ENCODE measurements around the gene IQCC.

Gene IQCC

GRCh38 chr1:32184650-32185049, 20.8 kb upstream of the IQCC start:
- H3K4me1 Mint-ChIP-seq (ENCODE audit: low read depth) = peaks cover 44% of the 10 kb centered on the region
- no peaks in the 10 kb centered on the region for H3K27me3 Mint-ChIP-seq (ENCODE audit: low read depth)
- H3K9me3 Mint-ChIP-seq = no peaks in the 10 kb centered on the region
- H3K36me3 Mint-ChIP-seq (ENCODE audit: low read depth) = peaks cover 58% of the 10 kb centered on the region
- peak overlapping the region; percentile 13 for H3K27ac Mint-ChIP-seq
- peak overlapping the region; percentile 47 for H3K4me3 Mint-ChIP-seq

GRCh38 chr1:32186077-32186476, 19.4 kb upstream of the IQCC start:
- peaks cover 39% of the 10 kb centered on the region for H3K4me1 Mint-ChIP-seq (ENCODE audit: low read depth)
- H3K36me3 Mint-ChIP-seq (ENCODE audit: low read depth) = peaks cover 55% of the 10 kb centered on the region
- peak overlapping the region; percentile 83 for H3K27ac Mint-ChIP-seq
- no peaks in the 10 kb centered on the region for H3K9me3 Mint-ChIP-seq
- H3K4me3 Mint-ChIP-seq = peak overlapping the region; percentile 47
- H3K27me3 Mint-ChIP-seq (ENCODE audit: low read depth) = no peaks in the 10 kb centered on the region

- Mint-ChIP-seq H3K27ac (peak overlapping the region; percentile 83), H3K4me3 (peak overlapping the region; percentile 47), H3K36me3 (ENCODE audit: low read depth) (peaks cover 52% of the 10 kb centered on the region), H3K9me3 (no peaks in the 10 kb centered on the region), H3K27me3 (ENCODE audit: low read depth) (no peaks in the 10 kb centered on the region), H3K4me1 (ENCODE audit: low read depth) (peaks cover 35% of the 10 kb centered on the region)
These were observed 19.0 kb upstream of the IQCC start for GRCh38 chr1:32186491-32186890.

DNA sequence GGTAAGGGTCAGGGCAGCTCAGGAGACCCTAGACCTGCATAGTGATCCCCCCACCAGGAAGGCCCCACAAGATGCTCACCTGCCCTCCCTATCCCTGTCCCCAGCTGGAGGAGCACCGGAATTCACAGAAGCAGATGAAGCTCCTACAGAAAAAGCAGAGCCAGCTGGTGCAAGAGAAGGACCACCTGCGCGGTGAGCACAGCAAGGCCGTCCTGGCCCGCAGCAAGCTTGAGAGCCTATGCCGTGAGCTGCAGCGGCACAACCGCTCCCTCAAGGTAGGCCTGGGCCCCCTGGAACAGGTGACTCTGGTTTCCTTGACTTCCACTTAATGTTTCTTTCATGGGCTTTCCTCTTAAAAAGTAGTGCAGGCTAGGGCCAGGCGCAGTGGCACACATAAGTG, 17.6 kb upstream of the IQCC start:
- H3K27ac Mint-ChIP-seq = no peak overlapping the region
- no peaks in the 10 kb centered on the region for H3K27me3 Mint-ChIP-seq (ENCODE audit: low read depth)

GRCh38 chr1:32192220-32192948, 13.1 kb upstream of the IQCC start:
- no peaks in the 10 kb centered on the region for H3K9me3 Mint-ChIP-seq
- no peak overlapping the region for H3K27ac Mint-ChIP-seq
- H3K36me3 Mint-ChIP-seq (ENCODE audit: low read depth) = peaks cover 73% of the 10 kb centered on the region
- H3K27me3 Mint-ChIP-seq (ENCODE audit: low read depth) = no peaks in the 10 kb centered on the region
- no peak overlapping the region for H3K4me3 Mint-ChIP-seq
- H3K4me1 Mint-ChIP-seq (ENCODE audit: low read depth) = peaks cover 41% of the 10 kb centered on the region

More for the DNA sequence above, 17.6 kb upstream of the IQCC start:
- no peaks in the 10 kb centered on the region for H3K9me3 Mint-ChIP-seq
- peaks cover 31% of the 10 kb centered on the region for H3K4me1 Mint-ChIP-seq (ENCODE audit: low read depth)
- no peak overlapping the region for H3K4me3 Mint-ChIP-seq
- H3K36me3 Mint-ChIP-seq (ENCODE audit: low read depth) = peaks cover 57% of the 10 kb centered on the region

DNA sequence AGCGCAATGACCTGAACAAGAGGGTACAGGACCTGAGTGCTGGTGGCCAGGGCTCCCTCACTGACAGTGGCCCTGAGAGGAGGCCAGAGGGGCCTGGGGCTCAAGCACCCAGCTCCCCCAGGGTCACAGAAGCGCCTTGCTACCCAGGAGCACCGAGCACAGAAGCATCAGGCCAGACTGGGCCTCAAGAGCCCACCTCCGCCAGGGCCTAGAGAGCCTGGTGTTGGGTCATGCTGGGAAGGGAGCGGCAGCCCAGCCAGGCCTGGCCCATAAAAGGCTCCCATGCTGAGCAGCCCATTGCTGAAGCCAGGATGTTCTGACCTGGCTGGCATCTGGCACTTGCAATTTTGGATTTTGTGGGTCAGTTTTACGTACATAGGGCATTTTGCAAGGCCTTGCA, 10.5 kb upstream of the IQCC start:
- no peak overlapping the region for H3K27ac Mint-ChIP-seq
- peaks cover 47% of the 10 kb centered on the region for H3K4me1 Mint-ChIP-seq (ENCODE audit: low read depth)
- H3K4me3 Mint-ChIP-seq = no peak overlapping the region
- H3K36me3 Mint-ChIP-seq (ENCODE audit: low read depth) = peaks cover 65% of the 10 kb centered on the region
- no peaks in the 10 kb centered on the region for H3K27me3 Mint-ChIP-seq (ENCODE audit: low read depth)
- H3K9me3 Mint-ChIP-seq = no peaks in the 10 kb centered on the region

- Mint-ChIP-seq H3K27me3 (ENCODE audit: low read depth) (no peaks in the 10 kb centered on the region), H3K27ac (no peak overlapping the region), H3K36me3 (ENCODE audit: low read depth) (peaks cover 62% of the 10 kb centered on the region), H3K4me3 (no peak overlapping the region), H3K4me1 (ENCODE audit: low read depth) (peaks cover 52% of the 10 kb centered on the region), H3K9me3 (no peaks in the 10 kb centered on the region)
These were observed 9.9 kb upstream of the IQCC start for GRCh38 chr1:32195531-32195930.

- no peaks in the 10 kb centered on the region for H3K27me3 Mint-ChIP-seq (ENCODE audit: low read depth)
- peaks cover 52% of the 10 kb centered on the region for H3K4me1 Mint-ChIP-seq (ENCODE audit: low read depth)
- no peaks in the 10 kb centered on the region for H3K9me3 Mint-ChIP-seq
- H3K36me3 Mint-ChIP-seq (ENCODE audit: low read depth) = peaks cover 62% of the 10 kb centered on the region
- H3K4me3 Mint-ChIP-seq = peak overlapping the region; percentile 65
- peak overlapping the region; percentile 68 for H3K27ac Mint-ChIP-seq
These were observed 9.3 kb upstream of the IQCC start for GRCh38 chr1:32195972-32196823.

- H3K4me3 Mint-ChIP-seq = no peak overlapping the region
- H3K9me3 Mint-ChIP-seq = no peaks in the 10 kb centered on the region
- peaks cover 55% of the 10 kb centered on the region for H3K36me3 Mint-ChIP-seq (ENCODE audit: low read depth)
- H3K27me3 Mint-ChIP-seq (ENCODE audit: low read depth) = no peaks in the 10 kb centered on the region
- peaks cover 60% of the 10 kb centered on the region for H3K4me1 Mint-ChIP-seq (ENCODE audit: low read depth)
- peak overlapping the region; percentile 55 for H3K27ac Mint-ChIP-seq
These were observed 8.4 kb upstream of the IQCC start for GRCh38 chr1:32197074-32197473.

DNA sequence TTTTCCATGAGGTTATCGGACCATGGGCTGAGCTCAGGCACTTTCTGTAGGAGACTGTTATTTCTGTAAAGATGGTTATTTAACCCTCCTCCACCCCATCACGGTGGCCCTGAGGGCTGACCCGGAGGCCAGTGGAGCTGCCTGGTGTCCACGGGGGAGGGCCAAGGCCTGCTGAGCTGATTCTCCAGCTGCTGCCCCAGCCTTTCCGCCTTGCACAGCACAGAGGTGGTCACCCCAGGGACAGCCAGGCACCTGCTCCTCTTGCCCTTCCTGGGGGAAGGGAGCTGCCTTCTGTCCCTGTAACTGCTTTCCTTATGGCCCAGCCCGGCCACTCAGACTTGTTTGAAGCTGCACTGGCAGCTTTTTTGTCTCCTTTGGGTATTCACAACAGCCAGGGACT, 7.6 kb upstream of the IQCC start:
- no peaks in the 10 kb centered on the region for H3K9me3 Mint-ChIP-seq
- no peak overlapping the region for H3K27ac Mint-ChIP-seq
- H3K36me3 Mint-ChIP-seq (ENCODE audit: low read depth) = peaks cover 48% of the 10 kb centered on the region
- H3K27me3 Mint-ChIP-seq (ENCODE audit: low read depth) = no peaks in the 10 kb centered on the region
- H3K4me1 Mint-ChIP-seq (ENCODE audit: low read depth) = peaks cover 64% of the 10 kb centered on the region
- no peak overlapping the region for H3K4me3 Mint-ChIP-seq

GRCh38 chr1:32198237-32199042, 7.0 kb upstream of the IQCC start:
- H3K36me3 Mint-ChIP-seq (ENCODE audit: low read depth) = peaks cover 43% of the 10 kb centered on the region
- H3K4me3 Mint-ChIP-seq = no peak overlapping the region
- H3K9me3 Mint-ChIP-seq = no peaks in the 10 kb centered on the region
- peak overlapping the region; percentile 76 for H3K27ac Mint-ChIP-seq
- peaks cover 61% of the 10 kb centered on the region for H3K4me1 Mint-ChIP-seq (ENCODE audit: low read depth)
- H3K27me3 Mint-ChIP-seq (ENCODE audit: low read depth) = no peaks in the 10 kb centered on the region

DNA sequence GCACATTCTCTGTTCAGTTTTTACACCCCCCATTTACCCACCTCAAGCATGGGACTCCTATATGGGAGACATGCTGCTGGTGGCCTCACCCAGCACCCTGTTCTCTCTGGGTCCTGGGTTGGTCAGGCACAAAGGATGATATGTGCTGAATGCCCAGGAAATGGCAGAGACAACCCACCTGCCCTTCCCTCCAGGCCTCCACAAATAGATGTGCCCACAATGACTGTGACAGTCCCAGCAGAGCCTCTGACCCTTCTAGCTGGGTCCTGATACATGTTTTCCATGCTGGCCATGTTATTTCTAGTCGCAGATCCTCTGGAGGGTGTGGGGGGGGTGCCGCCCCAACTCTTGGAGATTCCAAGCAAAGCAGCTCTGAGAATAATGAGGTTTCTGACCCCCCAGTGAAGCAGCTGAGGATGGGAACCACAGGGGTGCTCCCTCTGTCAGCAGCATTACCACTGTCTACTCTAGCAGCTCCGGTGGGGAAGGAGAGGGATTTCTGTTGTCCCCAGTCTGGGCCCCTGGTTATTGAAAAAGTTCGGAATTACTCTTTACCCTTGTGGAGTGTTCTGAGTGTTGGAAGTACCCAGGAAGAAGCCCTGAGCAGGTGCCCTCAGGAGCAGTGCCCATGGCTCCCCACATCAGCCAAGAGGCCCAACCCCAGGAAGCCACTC, 6.3 kb upstream of the IQCC start:
- peaks cover 56% of the 10 kb centered on the region for H3K4me1 Mint-ChIP-seq (ENCODE audit: low read depth)
- no peaks in the 10 kb centered on the region for H3K27me3 Mint-ChIP-seq (ENCODE audit: low read depth)
- no peak overlapping the region for H3K27ac Mint-ChIP-seq
- no peaks in the 10 kb centered on the region for H3K9me3 Mint-ChIP-seq
- H3K4me3 Mint-ChIP-seq = no peak overlapping the region
- peaks cover 38% of the 10 kb centered on the region for H3K36me3 Mint-ChIP-seq (ENCODE audit: low read depth)

- Mint-ChIP-seq H3K36me3 (ENCODE audit: low read depth) (peaks cover 33% of the 10 kb centered on the region), H3K4me1 (ENCODE audit: low read depth) (peaks cover 55% of the 10 kb centered on the region), H3K4me3 (peak overlapping the region; percentile 83), H3K27ac (no peak overlapping the region), H3K27me3 (ENCODE audit: low read depth) (no peaks in the 10 kb centered on the region), H3K9me3 (no peaks in the 10 kb centered on the region)
These were observed 5.8 kb upstream of the IQCC start for GRCh38 chr1:32199717-32200072.
